ENCODE data around the gene KCNH5. TPM values are rescaled to one million over a fixed set of nuclear protein-coding genes. Genes with fewer than 3 reads are reported as not detected.
"Not testable (repeated sequence)": the region's sequence is repeated elsewhere in the genome, so short reads cannot be mapped to it uniquely, and the experiment has no call there.

The KCNH5 gene
- total RNA-seq, 1 experiment from 2014 or later: 1.4 TPM

- Histone ChIP-seq H3K79me2 (ENCODE audit: low read depth) (no peaks in the 10 kb centered on the region), H3K27ac (no peak overlapping the region), H3F3A (ENCODE audit: insufficient read depth, low read depth) (no peaks in the 10 kb centered on the region), H3K4me2 (no peak overlapping the region), H3K27me3 (ENCODE audit: insufficient read depth, low read depth) (no peaks in the 10 kb centered on the region), H3K9me2 (ENCODE audit: insufficient read depth) (no peaks in the 10 kb centered on the region), H4K20me1 (ENCODE audit: insufficient read depth) (no peaks in the 10 kb centered on the region), H2AFZ (no peak overlapping the region), H3K36me3 (ENCODE audit: low read depth) (no peaks in the 10 kb centered on the region), H3K4me3 (no peak overlapping the region), H3K4me1 (replicated peaks; ENCODE audit: insufficient read depth) (no peaks in the 10 kb centered on the region), H3K9me3 (ENCODE audit: insufficient read depth, low read depth) (no peaks in the 10 kb centered on the region)
- no peak for TF ChIP-seq CTCF (conservative IDR thresholded peaks at IDR 0.05)
- no peak for TF ChIP-seq EZH2 (IDR thresholded peaks at IDR 0.05; ENCODE audit: low read depth)
- intact Hi-C loops (cut with micrococcal nuclease; ENCODE audit: unreplicated experiment): no loop called here
- no TSS peak for BruUV-seq (replicated peaks)
- ChIA-PET POLR2A (ENCODE audit: unreplicated experiment) (no interaction called here), CTCF (no interaction called here)
- no peak for DNase-seq
Measured at GRCh38 chr14:62866376-62866775, 178.9 kb downstream of the KCNH5 start.

GRCh38 chr14:62864588-62864987 is 180.7 kb downstream of the KCNH5 start:
- Histone ChIP-seq H3F3A (ENCODE audit: insufficient read depth, low read depth) (no peaks in the 10 kb centered on the region), H4K20me1 (ENCODE audit: insufficient read depth) (no peaks in the 10 kb centered on the region), H3K4me2 (no peak overlapping the region), H3K4me1 (replicated peaks; ENCODE audit: insufficient read depth) (no peaks in the 10 kb centered on the region), H3K36me3 (ENCODE audit: low read depth) (no peaks in the 10 kb centered on the region), H3K9me3 (ENCODE audit: insufficient read depth, low read depth) (no peaks in the 10 kb centered on the region), H2AFZ (no peak overlapping the region), H3K9me2 (ENCODE audit: insufficient read depth) (no peaks in the 10 kb centered on the region), H3K27me3 (ENCODE audit: insufficient read depth, low read depth) (no peaks in the 10 kb centered on the region), H3K4me3 (no peak overlapping the region), H3K79me2 (ENCODE audit: low read depth) (no peaks in the 10 kb centered on the region), H3K27ac (no peak overlapping the region)
- no TSS peak for BruUV-seq (replicated peaks)
- intact Hi-C loops (cut with micrococcal nuclease; ENCODE audit: unreplicated experiment): no loop called here
- DNase-seq: no peak
- ChIA-PET POLR2A (ENCODE audit: unreplicated experiment) (no interaction called here), CTCF (no interaction called here)
- TF ChIP-seq EZH2 (IDR thresholded peaks at IDR 0.05; ENCODE audit: low read depth) (no peak), CTCF (conservative IDR thresholded peaks at IDR 0.05) (no peak)

- BruUV-seq (replicated peaks); H3K9me3 ChIP-seq (ENCODE audit: insufficient read depth, low read depth); H3K36me3 ChIP-seq (ENCODE audit: low read depth); H3K4me1 ChIP-seq (replicated peaks; ENCODE audit: insufficient read depth); DNase-seq; intact Hi-C loops (cut with micrococcal nuclease; ENCODE audit: unreplicated experiment); H3K27ac ChIP-seq; H2AFZ ChIP-seq; H3K4me2 ChIP-seq; H3F3A ChIP-seq (ENCODE audit: insufficient read depth, low read depth); H4K20me1 ChIP-seq (ENCODE audit: insufficient read depth); POLR2A ChIA-PET (ENCODE audit: unreplicated experiment); CTCF ChIA-PET; H3K9me2 ChIP-seq (ENCODE audit: insufficient read depth); H3K27me3 ChIP-seq (ENCODE audit: insufficient read depth, low read depth); H3K79me2 ChIP-seq (ENCODE audit: low read depth); H3K4me3 ChIP-seq: not testable (repeated sequence)
Measured at GRCh38 chr14:62858011-62858410, 187.2 kb downstream of the KCNH5 start.

- H3K4me2 ChIP-seq: no peak overlapping the region
- H3K4me1 ChIP-seq (replicated peaks; ENCODE audit: insufficient read depth): no peaks in the 10 kb centered on the region
- no peaks in the 10 kb centered on the region for H3K27me3 ChIP-seq (ENCODE audit: insufficient read depth, low read depth)
- no peaks in the 10 kb centered on the region for H4K20me1 ChIP-seq (ENCODE audit: insufficient read depth)
- no peaks in the 10 kb centered on the region for H3K9me3 ChIP-seq (ENCODE audit: insufficient read depth, low read depth)
- H3K4me3 ChIP-seq: no peak overlapping the region
- H2AFZ ChIP-seq: no peak overlapping the region
- no peaks in the 10 kb centered on the region for H3K79me2 ChIP-seq (ENCODE audit: low read depth)
- no peaks in the 10 kb centered on the region for H3K36me3 ChIP-seq (ENCODE audit: low read depth)
- ChIA-PET CTCF (no interaction called here), POLR2A (ENCODE audit: unreplicated experiment) (no interaction called here)
- no peak overlapping the region for H3K27ac ChIP-seq
- no peaks in the 10 kb centered on the region for H3F3A ChIP-seq (ENCODE audit: insufficient read depth, low read depth)
- intact Hi-C loops (cut with micrococcal nuclease; ENCODE audit: unreplicated experiment): no loop called here
- BruUV-seq (replicated peaks): no TSS peak
- no peaks in the 10 kb centered on the region; the same call in 1 of the 2 replicates for H3K9me2 ChIP-seq (ENCODE audit: insufficient read depth)
- DNase-seq: no peak
- TF ChIP-seq CTCF (conservative IDR thresholded peaks at IDR 0.05) (no peak), EZH2 (IDR thresholded peaks at IDR 0.05; ENCODE audit: low read depth) (no peak)
Measured at GRCh38 chr14:62854951-62855350, 190.3 kb downstream of the KCNH5 start.
